GM12878 (cell line): Measurements from ENCODE around the gene NT5DC3. TPM values are rescaled to one million over a fixed set of nuclear protein-coding genes. Genes with fewer than 3 reads are reported as not detected.

ENCODE experiments used
- ATAC-seq: fragments of 200-7000 bp; cut with Tn5 transposase; 3 replicates; pipeline ENCODE4 v1.9.1; 2020; ENCODE audit warnings: mild to moderate bottlenecking, moderate library complexity
- BruUV-seq: library from RNA; stranded (reverse); fragments of 400-500 nt; replicated peaks from 2 replicates; lab custom pipeline; 2021; lab: Mats Ljungman, UMichigan
- CTCF ChIA-PET: fragments of 300-600 bp; sonication (Branson Sonifier 250); formaldehyde crosslinking; extraction: SDS; loops from one replicate; lab custom pipeline; 2021; ENCODE audit warnings: inconsistent platforms; lab: Yijun Ruan, JAX
- POLR2A ChIA-PET: fragments of 350-600 bp; formaldehyde crosslinking; extraction: SDS; loops from one replicate; lab custom pipeline; 2021; ENCODE audit warnings: inconsistent platforms; lab: Charles Lee
- RAD21 ChIA-PET: fragments of 300-600 bp; sonication (Branson Sonifier 250); formaldehyde crosslinking; loops from one replicate; lab custom pipeline; 2023; ENCODE audit warnings: antibody characterized with exemption; ENCODE audit not compliant: unreplicated experiment; lab: Charles Lee
- SMC1A ChIA-PET: fragments of 300-600 bp; sonication (Branson Sonifier 250); formaldehyde crosslinking; loops from one replicate; lab custom pipeline; 2023; ENCODE audit not compliant: unreplicated experiment, uncharacterized antibody; lab: Charles Lee
- DNase-seq: peaks from one replicate; pipeline ENCODE4 v3.0.0-alpha.2; 2011; ENCODE audit warnings: low read depth, low spot score
- FAIRE-seq: peaks from 3 replicates; lab custom pipeline; 2011; peaks lifted over from hg19 to GRCh38; lab: Jason Lieb, UNC
- H2AFZ ChIP-seq: 2 replicates; pipeline ENCODE4 v1.6.0; 2011; ENCODE audit warnings: low read depth, low read length, control low read depth; ENCODE audit not compliant: control insufficient read depth
- H3K27ac ChIP-seq: 2 replicates; pipeline ENCODE4 v1.5.1; 2011; ENCODE audit warnings: control low read depth; ENCODE audit not compliant: control insufficient read depth, insufficient read depth
- H3K27me3 ChIP-seq, 2 experiments: replicated peaks in 1 of 2; 2 replicates each; pipeline versions ENCODE4 v1.6.0 to v1.6.1; 2011; ENCODE audit warnings: low read length in 1 of 2; ENCODE audit not compliant: control insufficient read depth in 2 of 2, insufficient read depth in 2 of 2
- H3K36me3 ChIP-seq, 2 experiments: 2 replicates each; pipeline ENCODE4 v1.5.1; 2011; ENCODE audit warnings: low read length in 1 of 2; ENCODE audit not compliant: control insufficient read depth in 2 of 2, insufficient read depth in 2 of 2
- H3K4me1 ChIP-seq: 2 replicates; pipeline ENCODE4 v1.6.1; 2011; ENCODE audit warnings: mild to moderate bottlenecking, low read length, moderate library complexity, mixed read lengths; ENCODE audit not compliant: control insufficient read depth, insufficient read depth
- H3K4me2 ChIP-seq: 2 replicates; pipeline ENCODE4 v1.6.0; 2011; ENCODE audit warnings: control low read depth; ENCODE audit not compliant: control insufficient read depth, insufficient read depth
- H3K4me3 ChIP-seq: fragments of 200-600 bp; sonication (generic); 2 replicates; pipeline ENCODE4 v1.5.1; 2016
- H3K79me2 ChIP-seq: 2 replicates; pipeline ENCODE4 v1.6.0; 2011; ENCODE audit warnings: low read length; ENCODE audit not compliant: control insufficient read depth, insufficient read depth
- H3K9ac ChIP-seq: 2 replicates; pipeline ENCODE4 v1.8.0; 2011; ENCODE audit warnings: low read length, control low read depth, mixed read lengths; ENCODE audit not compliant: control insufficient read depth, insufficient read depth
- H3K9me3 ChIP-seq: replicated peaks from 3 replicates; pipeline ENCODE4 v1.5.1; 2011; ENCODE audit warnings: mild to moderate bottlenecking, low read length; ENCODE audit not compliant: control insufficient read depth, insufficient read depth
- H4K20me1 ChIP-seq: 2 replicates; pipeline ENCODE4 v1.6.0; 2011; ENCODE audit not compliant: control insufficient read depth, insufficient read depth
- WGBS: methylation state at CpG from one replicate; pipeline ENCODE4 v1.1.6; 2016; ENCODE audit warnings: low lambda C conversion rate; ENCODE audit not compliant: insufficient replicate concordance, insufficient coverage; ENCODE audit errors: missing lambda C conversion rate; 5-methylcytosine and 5-hydroxymethylcytosine counted together
- in situ Hi-C: fragments of 300-500 bp; cut with MboI; formaldehyde crosslinking; loops from 9 replicates; pipeline ENCODE4 v1.14.3; 2018; ENCODE audit warnings: mixed read lengths
- intact Hi-C: fragments of 100-400 bp; cut with micrococcal nuclease; formaldehyde crosslinking; loops from one replicate; pipeline ENCODE4 v1.14.2; 2022; ENCODE audit not compliant: unreplicated experiment
- polyA plus RNA-seq, 11 experiments: library from polyadenylated mRNA; depleted of rRNA in 4 of 11; unstranded in 6 of 11; stranded (reverse) in 5 of 11; fragments of >200 nt; fragmentation: Nextera tagmentation in 4 of 11; fragmentation: Illumina TruSeq in 1 of 11; extraction: Ambion mirVana in 4 of 11; extraction: Trizol in 1 of 11; gene quantifications; 1 replicate in 1 of 11; 2 replicates in 10 of 11; pipeline versions ENCODE4 v1.2.1 to v1.2.3, GENCODE V29; 2011 to 2016; ENCODE audit warnings: inconsistent platforms in 2 of 11, missing spikeins in 2 of 11, low read depth in 1 of 11
- total RNA-seq, 4 experiments: library from RNA; depleted of rRNA in 3 of 4; stranded (reverse); fragments of >200 nt in 3 of 4; fragmentation: Illumina TruSeq in 1 of 4; extraction: Trizol in 1 of 4; gene quantifications; 2 replicates each; pipeline versions ENCODE4 v1.2.1 to v1.2.3, GENCODE V29; 2013 to 2021
- TF ChIP-seq, protein P1 (sequence below): fragments of 450-650 bp; IDR thresholded peaks from 2 replicates; pipeline ENCODE4 v1.6.1; 2016; ENCODE audit warnings: mild to moderate bottlenecking
- TF ChIP-seq, protein P2 (sequence below): IDR thresholded peaks from 2 replicates; pipeline ENCODE4 v1.6.1; 2011; ENCODE audit warnings: mild to moderate bottlenecking, low read depth, low read length, moderate library complexity; ENCODE audit not compliant: insufficient replicate concordance

The NT5DC3 gene
- total and polyA plus RNA-seq, 10 of the 15 experiments (the other 5 are each of a cell fraction or from before 2014, with no cell fraction given), result 2.0 to 12.4 (median 5.9) TPM

DNA sequence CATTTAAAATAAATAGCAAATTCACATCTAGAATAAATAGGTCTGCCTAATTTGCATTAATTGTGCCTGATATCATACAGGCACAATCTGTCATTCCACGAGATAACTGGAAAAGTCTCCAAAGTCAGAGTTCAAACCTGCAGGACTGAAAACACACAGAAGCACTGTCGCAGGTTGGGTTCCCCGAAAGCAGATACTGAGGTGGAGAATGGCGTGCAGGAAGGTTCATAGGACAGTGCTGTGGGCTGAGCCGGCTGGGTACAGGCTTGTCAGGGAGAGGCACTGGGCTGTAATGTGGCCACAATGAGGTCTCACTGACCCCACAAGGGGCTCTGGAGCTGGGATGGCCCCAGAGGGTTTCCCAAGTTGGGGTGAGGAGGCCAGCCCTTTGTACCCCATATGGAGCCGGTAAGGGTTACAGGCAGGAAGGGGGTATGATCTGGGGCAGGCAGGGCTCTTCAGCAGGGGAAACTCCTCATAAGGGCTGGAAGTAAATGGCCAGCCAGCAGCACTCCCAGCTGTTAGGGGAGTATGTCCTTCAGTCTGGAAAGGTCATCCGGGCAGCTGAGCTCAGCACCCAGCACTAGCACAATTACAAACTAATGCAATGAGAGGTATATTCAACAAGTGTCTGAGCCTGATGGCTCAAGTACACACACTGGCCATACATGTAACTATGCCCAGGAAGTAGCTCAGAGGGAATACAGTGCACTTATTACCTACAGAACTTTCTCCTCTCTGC is 68.5 kb downstream of the NT5DC3 start:
- intact Hi-C loops (no loop called here), in situ Hi-C loops (no loop called here)
- H4K20me1 ChIP-seq, result no peaks in the 10 kb centered on the region
- no peak overlapping the region for H3K4me3 ChIP-seq
- DNase-seq (no peak), FAIRE-seq (no peak), ATAC-seq (no peak)
- ChIA-PET CTCF (interaction anchor here (1.0 to 1.6 kb wide), 2 partner anchors 20 to 61 kb away, joined by 3 to 4 read pairs; no protein-coding TSS in a partner anchor), RAD21 (no interaction called here), POLR2A (interaction anchor here (0.5 kb wide), 1 partner anchor 473 kb away, joined by 7 read pairs; no protein-coding TSS in a partner anchor), SMC1A (interaction anchor here (0.7 to 1.5 kb wide), 4 partner anchors 9 to 126 kb away, joined by 3 to 4 read pairs (median 4); partner anchors contain the start of gene NT5DC3)
- no peak overlapping the region for H2AFZ ChIP-seq
- H3K27me3 ChIP-seq, result no peaks in the 10 kb centered on the region
- H3K4me1 ChIP-seq, result no peaks in the 10 kb centered on the region
- H3K36me3 ChIP-seq, result peaks cover 0 to 2% of the 10 kb centered on the region in 2 experiments; a peak in 2 of 4 replicates
- H3K79me2 ChIP-seq, result no peaks in the 10 kb centered on the region
- no peaks in the 10 kb centered on the region for H3K9me3 ChIP-seq
- BruUV-seq, result no TSS peak
- no peak overlapping the region for H3K9ac ChIP-seq
- no peak overlapping the region for H3K4me2 ChIP-seq
- H3K27ac ChIP-seq, result no peak overlapping the region
- TF ChIP-seq, protein P1, sequence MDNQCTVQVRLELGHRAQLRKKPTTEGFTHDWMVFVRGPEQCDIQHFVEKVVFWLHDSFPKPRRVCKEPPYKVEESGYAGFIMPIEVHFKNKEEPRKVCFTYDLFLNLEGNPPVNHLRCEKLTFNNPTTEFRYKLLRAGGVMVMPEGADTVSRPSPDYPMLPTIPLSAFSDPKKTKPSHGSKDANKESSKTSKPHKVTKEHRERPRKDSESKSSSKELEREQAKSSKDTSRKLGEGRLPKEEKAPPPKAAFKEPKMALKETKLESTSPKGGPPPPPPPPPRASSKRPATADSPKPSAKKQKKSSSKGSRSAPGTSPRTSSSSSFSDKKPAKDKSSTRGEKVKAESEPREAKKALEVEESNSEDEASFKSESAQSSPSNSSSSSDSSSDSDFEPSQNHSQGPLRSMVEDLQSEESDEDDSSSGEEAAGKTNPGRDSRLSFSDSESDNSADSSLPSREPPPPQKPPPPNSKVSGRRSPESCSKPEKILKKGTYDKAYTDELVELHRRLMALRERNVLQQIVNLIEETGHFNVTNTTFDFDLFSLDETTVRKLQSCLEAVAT, result no peak
- TF ChIP-seq, protein P2, sequence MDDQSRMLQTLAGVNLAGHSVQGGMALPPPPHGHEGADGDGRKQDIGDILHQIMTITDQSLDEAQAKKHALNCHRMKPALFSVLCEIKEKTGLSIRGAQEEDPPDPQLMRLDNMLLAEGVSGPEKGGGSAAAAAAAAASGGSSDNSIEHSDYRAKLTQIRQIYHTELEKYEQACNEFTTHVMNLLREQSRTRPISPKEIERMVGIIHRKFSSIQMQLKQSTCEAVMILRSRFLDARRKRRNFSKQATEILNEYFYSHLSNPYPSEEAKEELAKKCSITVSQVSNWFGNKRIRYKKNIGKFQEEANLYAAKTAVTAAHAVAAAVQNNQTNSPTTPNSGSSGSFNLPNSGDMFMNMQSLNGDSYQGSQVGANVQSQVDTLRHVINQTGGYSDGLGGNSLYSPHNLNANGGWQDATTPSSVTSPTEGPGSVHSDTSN, result no peak
- 86% methylated on average over 7 of the region's 7 CpGs for WGBS
